H4 (cell line): ENCODE data around the gene EDNRA. TPM values are rescaled to one million over a fixed set of nuclear protein-coding genes. Genes with fewer than 3 reads are reported as not detected.

Experiments used
- DNase-seq: peaks from one replicate; pipeline ENCODE4 v3.0.0-alpha.2; 2015; ENCODE audit warnings: low spot score
- total RNA-seq: library from RNA; depleted of rRNA; stranded (reverse); fragments of >200 nt; shearing (Covaris generic); gene quantifications from 2 replicates; pipeline ENCODE4 v1.2.3, GENCODE V29; 2014

Gene EDNRA
- total RNA-seq, 1 experiment from 2014 or later: not detected

- no peak for DNase-seq
Measured at GRCh38 chr4:147539959-147540358, 59.1 kb downstream of the EDNRA start.

GRCh38 chr4:147542229-147542990, 61.5 kb downstream of the EDNRA start:
- no peak for DNase-seq

- DNase-seq: no peak
Measured at GRCh38 chr4:147543034-147543433, 62.1 kb downstream of the EDNRA start.

- DNase-seq: peak; percentile 77
Measured at GRCh38 chr4:147546349-147546748, 65.5 kb downstream of the EDNRA start.

- peak; percentile 37 for DNase-seq
Measured at GRCh38 chr4:147547314-147548056, 66.6 kb downstream of the EDNRA start.

GRCh38 chr4:147548256-147548655, 67.4 kb downstream of the EDNRA start:
- DNase-seq: no peak

- DNase-seq: peak; percentile 44
Measured at GRCh38 chr4:147550626-147551246, 69.8 kb downstream of the EDNRA start.

- DNase-seq: no peak
Measured at GRCh38 chr4:147560625-147561024, 79.7 kb downstream of the EDNRA start.

GRCh38 chr4:147566762-147567161, 85.9 kb downstream of the EDNRA start:
- DNase-seq: no peak

- DNase-seq: no peak
Measured at GRCh38 chr4:147567276-147567675, 86.4 kb downstream of the EDNRA start.

- no peak for DNase-seq
Measured at GRCh38 chr4:147570616-147571015, 89.7 kb downstream of the EDNRA start.

GRCh38 chr4:147571036-147571770, 90.3 kb downstream of the EDNRA start:
- DNase-seq: no peak

GRCh38 chr4:147576084-147576483, 95.2 kb downstream of the EDNRA start:
- no peak for DNase-seq

- DNase-seq: peak; percentile 99
Measured at GRCh38 chr4:147578051-147578476, 97.2 kb downstream of the EDNRA start.

GRCh38 chr4:147578593-147578992, 97.7 kb downstream of the EDNRA start:
- DNase-seq: no peak

GRCh38 chr4:147580396-147580795, 99.5 kb downstream of the EDNRA start:
- DNase-seq: no peak

GRCh38 chr4:147581606-147582350, 100.9 kb downstream of the EDNRA start:
- DNase-seq: no peak

GRCh38 chr4:147582386-147583060, 101.6 kb downstream of the EDNRA start:
- no peak for DNase-seq

- DNase-seq: no peak
Measured at GRCh38 chr4:147583876-147584275, 103.0 kb downstream of the EDNRA start.

GRCh38 chr4:147586032-147586431, 105.1 kb downstream of the EDNRA start:
- no peak for DNase-seq

- DNase-seq: no peak
Measured at GRCh38 chr4:147586637-147587036, 105.7 kb downstream of the EDNRA start.
